NCI-H1092 treated with DMSO at 0.1 percent for 48 hours (cell line): ENCODE data around the gene PRPF38B.
"Not testable (repeated sequence)": the region's sequence is repeated elsewhere in the genome, so short reads cannot be mapped to it uniquely, and the experiment has no call there.

ENCODE experiments used
- DNase-seq: peaks from one replicate; lab custom pipeline; 2025; lab: John Stamatoyannopoulos, UW

Gene PRPF38B, protein sequence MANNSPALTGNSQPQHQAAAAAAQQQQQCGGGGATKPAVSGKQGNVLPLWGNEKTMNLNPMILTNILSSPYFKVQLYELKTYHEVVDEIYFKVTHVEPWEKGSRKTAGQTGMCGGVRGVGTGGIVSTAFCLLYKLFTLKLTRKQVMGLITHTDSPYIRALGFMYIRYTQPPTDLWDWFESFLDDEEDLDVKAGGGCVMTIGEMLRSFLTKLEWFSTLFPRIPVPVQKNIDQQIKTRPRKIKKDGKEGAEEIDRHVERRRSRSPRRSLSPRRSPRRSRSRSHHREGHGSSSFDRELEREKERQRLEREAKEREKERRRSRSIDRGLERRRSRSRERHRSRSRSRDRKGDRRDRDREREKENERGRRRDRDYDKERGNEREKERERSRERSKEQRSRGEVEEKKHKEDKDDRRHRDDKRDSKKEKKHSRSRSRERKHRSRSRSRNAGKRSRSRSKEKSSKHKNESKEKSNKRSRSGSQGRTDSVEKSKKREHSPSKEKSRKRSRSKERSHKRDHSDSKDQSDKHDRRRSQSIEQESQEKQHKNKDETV

DNA sequence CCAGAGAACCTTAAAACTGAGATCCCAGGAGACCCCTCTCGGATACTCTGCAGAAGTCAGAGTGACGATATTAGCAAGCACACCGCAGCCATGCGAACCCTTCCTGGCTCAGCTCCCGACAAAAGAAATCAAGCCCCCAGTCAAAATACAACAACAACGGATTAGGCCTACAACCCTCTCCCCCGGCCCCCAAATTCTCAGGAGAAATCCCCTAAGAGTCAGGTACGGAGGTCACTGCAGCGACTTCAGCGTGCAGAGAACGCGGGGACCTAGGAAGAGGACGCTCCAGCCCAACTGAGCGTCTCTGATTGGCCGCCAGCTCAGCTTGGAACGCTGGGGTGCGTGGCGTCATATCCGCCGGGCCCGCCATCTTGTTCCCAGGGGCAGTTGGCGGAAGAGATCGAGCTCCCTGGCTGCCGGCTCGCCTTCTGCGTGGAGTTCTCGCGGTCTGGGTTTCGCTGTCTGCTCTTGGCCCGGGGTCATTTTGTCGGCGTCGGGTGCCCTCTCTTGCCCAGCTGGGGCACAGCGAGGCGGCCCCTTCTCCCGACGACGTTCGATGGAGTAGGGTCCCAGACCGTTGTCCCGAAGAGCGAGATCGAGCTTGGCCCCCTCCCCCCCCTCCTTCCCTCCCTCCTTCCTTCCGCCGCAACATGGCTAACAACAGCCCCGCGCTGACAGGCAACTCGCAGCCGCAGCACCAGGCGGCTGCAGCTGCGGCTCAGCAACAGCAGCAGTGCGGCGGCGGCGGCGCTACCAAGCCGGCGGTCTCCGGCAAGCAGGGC is at the start of gene PRPF38B:
Gene PRPF38B, plus strand, starts transcription at position 369 of the 782 bp plus-strand sequence. Its CDS starts 282 bp downstream, at position 651.
- peak; percentile 93 for DNase-seq

DNA sequence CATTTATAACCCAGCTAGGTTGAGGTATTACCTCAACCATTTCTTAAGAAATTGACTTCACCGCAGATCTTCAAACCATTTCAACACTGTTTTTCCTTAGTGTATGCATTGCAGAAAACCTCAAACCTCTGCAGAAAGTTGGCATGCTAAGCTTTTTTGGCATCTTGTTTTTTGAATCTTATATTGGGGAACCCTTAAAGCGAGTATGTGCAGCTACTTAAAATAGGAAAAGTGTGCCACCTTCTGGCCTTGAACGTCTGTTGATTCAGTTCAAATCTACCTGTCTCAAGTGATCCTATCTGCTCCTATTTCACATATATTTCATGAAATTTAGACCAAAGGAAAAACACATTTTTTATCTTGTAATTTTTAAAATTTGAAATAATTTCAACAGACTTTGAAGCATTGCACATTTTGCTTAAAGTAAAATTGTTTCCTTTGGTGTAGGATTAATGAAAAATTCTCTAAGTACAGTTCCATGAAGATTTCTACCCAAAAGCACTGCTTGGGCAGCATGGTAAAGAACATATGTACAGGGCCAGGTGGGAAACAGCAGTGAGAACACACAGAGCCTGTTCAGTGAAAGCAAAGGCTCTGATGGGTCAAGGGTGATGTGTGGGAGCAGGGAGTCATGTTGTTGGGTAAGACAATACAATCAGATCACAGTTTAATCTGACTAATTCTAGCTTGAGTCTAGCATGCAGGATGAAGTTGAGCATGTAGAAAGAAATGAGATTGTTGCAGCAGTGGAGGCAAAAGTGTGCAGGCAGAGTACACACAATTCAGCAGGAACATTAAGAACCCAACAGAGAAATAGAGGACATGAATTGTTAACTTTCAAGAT is 48.4 kb upstream of the PRPF38B start:
- DNase-seq = peak; percentile 67

DNA sequence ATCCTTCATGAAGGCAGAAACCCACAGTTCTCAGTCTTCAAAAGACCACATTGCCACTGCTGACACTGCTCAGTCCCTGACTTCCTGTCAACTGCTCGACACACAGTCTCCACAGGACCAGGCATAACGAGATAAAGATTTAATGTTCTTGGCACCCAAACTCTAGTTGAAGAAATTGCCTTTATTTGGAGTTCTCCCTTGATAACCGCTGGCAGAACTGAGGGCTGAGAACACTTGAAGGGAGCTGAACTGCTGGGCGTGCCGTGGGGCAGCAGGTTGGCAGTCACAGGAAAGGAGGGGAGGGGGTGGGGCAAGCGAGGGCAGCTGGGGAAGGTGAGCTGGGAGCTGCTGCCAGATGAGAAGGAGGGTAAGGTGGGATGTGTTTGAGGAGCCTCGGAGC is 47.1 kb upstream of the PRPF38B start:
- no peak for DNase-seq

DNA sequence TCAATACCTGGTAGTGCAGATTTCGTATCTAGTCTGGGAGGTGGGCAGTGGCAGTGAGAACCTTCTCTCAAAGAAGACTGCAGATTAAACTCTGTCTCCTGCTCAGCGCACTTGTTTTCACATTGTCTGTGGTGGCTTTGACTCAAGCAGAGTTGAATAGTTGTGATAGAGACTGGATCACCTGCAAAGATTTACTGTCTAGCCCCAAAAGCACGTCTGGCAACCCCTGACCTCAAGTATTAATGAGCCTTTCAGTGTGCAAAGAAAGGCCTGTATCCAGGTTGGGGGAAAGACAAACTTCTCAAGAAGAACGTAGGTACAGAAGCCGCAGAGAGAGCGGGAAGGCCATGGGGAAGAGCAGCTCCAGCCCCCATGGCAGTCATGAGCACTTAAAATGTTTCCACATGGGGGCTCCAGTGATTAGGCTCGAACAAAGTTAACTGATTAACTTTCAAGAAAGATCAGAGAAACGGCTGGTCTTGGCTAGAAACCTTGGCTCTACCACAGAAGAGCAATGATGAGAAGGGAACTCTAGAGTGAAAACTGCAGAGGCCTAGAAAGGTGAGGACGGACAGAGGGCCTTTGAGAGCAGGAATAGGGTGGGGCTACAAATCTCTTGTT is 46.4 kb upstream of the PRPF38B start:
- no peak for DNase-seq

DNA sequence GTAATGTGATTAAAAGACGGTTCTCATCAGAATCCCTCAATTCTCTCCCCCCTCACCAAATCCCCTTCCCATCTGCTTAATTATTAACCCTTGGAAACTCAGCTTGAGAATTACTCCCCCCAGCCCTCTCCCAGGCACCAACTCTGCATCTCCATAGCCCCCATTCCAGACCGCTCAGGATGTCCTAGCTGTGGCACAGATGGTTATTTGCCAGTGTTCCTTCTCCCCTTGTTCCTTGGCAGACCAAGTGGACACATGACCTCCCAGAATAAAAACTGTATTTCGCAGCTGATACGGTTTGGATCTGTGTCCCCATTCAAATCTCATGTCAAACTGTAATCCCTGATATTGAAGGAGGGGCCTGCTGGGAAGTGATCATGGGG is 45.9 kb upstream of the PRPF38B start:
- no peak for DNase-seq

DNA sequence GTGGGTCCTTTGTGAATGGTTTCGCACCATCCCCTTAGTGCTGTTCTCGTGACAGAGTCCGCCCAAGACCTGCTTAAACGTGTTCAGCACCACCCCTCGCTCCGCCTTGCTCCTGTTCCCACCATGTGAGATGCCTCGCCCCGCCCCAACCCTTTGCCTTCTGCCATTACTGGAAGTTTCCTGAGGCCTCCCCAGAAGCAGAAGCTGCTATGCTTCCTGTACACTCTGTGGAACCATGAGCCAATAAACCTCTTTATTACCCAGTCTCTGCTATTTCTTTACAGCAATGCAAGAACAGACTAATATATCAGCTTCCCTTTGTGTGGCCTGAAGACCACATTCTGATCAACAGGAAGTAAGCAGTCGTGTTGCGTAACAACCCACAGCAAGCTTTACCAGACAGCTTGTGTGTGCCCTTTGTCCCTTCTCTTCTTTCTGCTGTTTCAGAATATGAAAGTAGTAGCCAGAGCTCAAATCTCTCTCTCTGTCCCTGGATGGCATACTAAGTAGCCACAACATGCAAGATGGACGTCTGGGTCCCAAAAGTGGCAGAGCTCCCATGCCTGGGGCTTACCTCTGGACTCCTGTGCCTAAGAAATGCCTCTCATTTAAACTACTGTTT is 45.4 kb upstream of the PRPF38B start:
- DNase-seq = no peak

DNA sequence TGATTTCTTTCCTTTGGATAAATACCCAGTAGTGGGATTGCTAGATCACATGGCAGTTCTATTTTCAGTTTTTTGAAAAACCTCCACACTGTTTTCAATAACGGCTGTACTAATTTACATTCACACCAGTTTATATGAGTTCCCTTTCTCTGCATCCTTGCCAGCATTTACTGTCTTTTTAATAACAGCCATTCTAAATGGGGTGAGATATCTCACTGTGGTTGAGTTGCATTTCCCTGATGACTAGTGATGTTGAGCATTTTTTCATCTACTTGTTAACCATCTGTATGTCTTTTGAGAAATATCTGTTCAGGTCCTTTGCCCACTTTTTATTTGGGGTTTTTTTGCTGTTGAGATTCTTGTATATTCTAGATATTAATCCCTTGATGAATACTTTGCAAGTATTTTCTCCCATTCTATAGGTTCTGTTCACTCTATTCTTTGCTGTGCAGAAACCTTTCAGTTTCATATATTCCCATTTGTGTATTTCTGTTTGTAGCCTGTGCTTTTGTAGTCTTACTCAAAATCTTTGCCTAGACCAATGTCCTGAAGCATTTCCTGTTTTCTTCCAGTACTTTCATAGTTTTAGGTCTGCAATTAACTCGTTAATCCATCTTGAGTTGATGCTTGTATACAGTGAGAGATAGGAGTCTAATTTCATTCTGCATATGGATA is 38.5 kb upstream of the PRPF38B start:
- DNase-seq = no peak

DNA sequence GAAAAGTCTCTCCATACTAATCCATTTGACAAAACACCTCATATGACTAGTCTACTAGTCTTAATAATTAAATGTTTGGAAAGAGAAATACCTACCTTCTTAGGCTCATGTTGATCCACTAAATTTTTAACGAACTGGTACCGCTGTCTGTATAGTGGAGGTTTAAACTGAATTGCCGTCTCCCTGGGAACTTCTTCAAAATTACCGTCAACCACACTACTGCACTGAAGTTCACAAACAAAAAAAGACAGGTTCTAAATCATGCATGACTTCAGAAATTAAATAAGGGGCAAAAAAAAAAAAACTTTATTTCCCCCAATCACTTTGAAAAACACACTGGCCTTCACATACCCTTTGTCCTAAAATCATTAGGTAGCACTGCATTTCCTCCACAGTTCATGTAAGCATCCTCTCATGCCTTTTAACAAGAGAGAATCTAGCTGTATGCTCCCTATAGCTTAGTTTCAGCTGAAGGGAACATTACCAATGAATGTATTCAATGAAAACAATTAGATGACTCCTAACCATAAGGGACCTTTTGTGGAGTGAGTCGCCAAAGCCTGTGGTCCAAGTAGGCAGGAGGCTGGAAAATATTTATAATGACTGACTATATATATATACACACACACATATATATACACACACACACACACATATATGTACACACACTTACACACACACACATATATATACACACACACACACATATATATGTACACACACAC is 34.6 kb upstream of the PRPF38B start:
- DNase-seq = no peak

DNA sequence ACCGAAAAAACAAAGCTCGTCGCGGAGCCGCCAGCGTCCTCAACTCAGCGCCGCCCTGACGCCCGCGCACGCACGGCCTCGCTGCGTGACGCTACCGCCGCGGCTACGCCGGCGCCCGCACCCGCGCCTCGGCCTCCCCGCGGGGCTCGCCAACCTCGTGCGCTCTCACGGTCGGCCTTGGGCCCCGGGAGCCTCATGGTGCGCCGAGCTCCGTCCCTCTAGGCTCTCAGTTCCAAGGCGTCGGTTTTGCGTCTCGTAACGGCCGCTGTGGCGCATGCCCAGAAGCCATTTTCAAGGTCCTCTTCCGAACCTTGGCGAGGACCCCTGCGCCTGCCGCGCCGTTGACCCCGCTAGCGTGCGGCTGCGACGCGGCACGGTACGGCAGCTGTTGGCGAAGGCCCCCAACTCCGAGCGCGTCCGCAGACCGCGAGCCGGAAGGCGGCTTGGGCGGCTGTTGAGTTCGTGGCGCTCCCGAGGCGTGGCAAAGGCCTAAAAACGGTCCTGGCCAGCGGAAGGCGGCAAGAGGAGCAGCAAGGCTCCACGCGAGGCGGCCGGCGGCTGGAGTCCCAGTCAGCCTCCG is 31.0 kb upstream of the PRPF38B start, which contains the start of gene HENMT1:
Gene HENMT1, minus strand, starts transcription at position 64 of the 580 bp plus-strand sequence. CDS start 1,209 bp downstream, outside the sequence.
- peak; percentile 60 for DNase-seq

DNA sequence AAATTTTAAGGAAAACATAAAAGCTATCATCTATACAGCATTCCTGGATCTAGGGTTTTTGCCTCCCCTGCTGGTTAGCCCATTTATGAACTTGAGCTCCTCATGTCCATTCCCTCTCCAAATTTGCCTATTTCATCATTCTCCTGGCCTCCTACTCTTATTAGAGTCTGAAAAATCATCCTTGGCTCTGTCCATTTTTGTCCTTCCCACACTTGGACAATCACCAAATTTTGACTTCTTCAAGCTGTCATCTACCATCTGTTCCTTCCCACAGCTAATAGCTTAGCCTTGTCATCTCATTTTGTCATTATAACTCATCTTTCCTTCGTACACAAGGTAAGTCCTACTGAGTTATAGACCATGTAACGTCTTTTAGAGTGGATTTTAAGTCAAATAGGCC is 29.0 kb upstream of the PRPF38B start:
- no peak for DNase-seq

DNA sequence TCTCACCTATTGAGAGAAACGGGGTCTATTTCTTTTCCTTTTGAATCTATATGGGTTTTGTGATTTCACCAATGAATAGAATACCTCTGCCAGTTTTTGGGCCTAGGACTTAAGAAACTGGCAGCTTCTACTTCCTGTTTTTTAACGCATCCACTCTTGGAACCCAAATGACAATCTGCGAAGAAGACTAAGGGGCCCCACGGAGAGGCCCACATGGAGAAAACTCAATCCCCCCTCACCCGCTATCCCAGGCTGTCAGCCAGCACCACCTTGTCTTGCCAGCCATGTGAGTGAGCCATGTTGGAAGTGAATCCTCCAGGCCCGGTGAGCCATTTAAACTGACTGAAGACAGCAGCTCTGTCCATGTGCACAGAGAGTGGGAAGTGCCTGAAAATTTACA is 27.6 kb upstream of the PRPF38B start:
- DNase-seq = no peak

DNA sequence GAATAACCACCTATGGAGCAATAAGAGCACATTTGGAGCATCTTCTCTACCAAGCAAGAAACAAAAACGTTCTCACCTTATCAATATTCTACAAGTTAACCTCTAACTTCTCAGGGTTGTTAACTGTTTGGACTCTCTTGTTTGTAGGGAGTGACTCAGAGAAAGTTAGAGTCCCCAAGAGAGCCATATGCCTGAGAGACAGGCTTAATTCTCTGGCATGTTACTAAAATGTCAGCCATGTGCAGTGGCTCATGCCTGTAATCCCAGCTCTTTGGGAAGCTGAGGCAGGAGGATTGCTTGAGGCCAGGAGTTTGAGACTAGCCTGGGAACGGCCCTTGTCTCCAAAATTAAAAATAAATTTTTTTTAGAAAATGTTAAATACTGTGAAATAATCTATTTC is 27.0 kb upstream of the PRPF38B start:
- no peak for DNase-seq

DNA sequence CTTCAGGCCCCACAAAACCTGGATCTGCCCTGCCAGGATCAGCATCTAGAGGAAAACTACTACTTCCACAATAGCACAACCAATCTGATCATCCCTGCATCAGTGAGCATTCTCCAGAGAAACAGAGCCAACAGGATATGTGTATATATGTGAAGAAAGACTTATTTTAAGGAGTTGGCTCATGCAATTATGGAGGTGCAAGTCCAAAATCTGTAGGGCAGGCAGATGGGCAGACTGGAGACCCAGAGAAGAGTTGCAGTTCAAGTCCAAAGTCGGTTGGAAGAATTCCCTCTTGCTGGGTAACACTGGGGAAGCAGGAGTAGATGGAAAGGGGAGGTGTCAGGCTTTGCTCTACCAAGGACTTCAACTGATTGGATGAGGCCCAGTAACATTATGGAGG is 26.3 kb upstream of the PRPF38B start:
- DNase-seq = no peak

DNA sequence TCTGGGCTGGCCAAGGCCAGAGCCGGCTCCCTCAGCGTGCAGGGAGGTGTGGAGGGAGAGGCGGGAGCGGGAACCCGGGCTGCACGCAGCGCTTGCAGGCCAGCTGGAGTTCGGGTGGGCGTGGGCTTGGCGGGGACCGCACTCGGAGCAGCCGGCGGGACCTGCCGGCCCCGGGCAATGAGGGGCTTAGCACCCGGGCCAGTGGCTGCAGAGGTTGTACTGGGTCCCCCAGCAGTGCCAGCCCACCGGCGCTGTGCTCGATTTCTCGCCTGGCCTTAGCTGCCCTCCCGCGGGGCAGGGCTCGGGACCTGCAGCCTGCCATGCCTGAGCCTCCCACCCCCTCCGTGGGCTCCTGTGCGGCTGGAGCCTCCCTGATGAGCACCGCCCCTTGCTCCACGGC is 24.7 kb upstream of the PRPF38B start:
- DNase-seq = not testable (repeated sequence)

DNA sequence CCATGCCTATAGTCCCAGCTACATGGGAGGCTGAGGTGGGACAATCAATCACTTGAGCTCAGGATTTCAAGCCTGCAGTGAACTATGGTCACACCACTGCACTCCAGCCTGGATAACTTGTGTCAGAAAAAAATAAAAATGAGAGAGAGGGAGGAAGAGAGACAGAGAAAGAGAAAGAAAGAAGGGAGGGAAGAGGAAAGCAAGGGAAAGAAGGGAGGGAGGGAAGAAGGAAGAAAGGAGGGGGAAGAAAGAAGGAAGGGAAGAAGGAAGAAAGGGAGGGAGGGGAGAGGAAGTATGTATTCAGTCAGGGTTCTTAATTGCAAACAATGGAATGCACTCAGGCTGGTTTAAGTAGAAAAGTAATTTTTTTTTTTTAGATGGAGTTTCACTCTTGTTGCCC is 23.3 kb upstream of the PRPF38B start:
- no peak for DNase-seq

DNA sequence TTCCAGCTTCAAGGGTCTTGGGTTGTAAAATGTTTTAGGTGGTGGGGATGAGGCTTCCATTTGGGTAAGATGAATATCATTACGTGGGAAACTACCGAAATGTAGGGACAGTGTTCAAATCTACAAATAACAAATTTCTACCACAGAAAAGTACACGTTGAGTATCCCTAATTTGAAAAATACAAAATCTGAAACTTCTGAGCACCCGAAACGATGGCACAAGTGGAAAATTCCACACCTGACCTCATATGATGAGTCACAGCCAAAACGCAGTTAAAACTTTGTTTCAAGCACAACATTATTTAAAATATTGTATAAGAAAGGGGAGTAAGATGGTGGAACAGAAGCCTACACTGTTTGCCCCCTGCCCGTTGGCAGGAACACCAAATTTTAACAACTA is 22.4 kb upstream of the PRPF38B start:
- DNase-seq = no peak

DNA sequence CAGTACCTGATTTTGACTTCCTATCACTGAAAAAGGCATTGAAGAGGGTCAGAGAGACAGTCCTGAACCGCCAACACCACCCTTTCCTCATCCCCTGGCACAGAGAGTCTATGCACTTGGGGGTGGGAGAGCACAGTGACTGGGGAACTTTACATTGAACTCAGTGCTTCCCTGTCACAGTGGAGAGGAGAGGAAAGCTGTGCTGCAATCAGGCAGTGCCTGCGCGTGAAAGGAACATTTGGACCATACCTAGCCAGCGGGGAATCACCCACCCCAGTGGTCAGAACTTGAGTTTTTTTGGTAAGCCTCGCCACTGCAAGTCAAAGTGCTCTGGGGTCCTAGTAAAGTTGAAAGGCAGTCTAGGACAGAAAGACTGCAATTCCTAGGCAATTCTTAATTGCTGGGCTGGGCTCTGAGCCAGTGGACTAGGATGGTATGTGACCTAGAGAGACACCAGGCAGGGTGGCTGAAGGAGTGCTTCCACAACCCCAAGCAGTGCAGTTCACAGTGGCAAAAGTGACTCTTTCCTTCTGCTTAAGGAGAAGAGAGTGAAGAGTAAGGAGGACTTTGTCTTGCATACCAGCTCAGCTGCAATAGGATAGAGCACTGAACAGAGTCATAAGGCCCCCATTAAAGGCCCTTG is 21.9 kb upstream of the PRPF38B start:
- no peak for DNase-seq

DNA sequence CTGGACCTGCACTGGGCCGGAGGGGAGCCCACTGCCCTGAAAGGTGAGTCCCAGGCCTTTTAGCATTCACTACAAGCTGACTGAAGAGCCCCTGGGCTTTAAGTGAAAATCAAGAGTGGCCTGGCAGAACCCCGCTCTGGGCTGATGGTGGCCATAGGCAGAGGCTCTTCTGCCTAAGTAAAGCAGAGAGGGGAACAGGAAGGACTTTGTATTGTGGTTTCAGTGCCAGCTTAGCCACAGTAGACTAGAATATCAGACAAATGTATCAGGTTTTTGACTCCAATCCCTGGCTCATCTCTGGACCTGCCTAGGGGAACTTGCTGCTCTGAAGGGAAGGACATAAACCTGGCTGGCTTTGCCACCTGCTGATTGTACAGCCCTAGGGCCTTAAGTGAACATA is 21.0 kb upstream of the PRPF38B start:
- DNase-seq = no peak

DNA sequence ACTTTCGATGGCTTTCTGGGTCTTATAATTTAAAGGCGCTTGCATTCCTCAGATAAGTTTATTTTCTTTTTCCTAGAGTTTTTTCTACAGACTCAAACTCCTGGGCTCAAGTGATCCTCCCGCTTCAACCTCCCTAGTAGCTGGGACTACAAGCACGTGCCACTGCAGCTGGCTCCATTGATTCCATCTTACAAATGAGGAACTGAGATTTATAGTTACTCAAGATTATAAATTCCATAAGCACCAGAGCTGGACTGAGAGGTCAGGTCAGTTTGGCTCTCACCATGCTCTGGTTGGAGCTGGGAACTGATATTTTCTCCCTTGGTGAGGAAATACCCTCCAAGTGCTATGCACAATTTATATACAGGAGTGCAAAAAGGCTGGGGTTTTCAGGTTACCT is 13.4 kb upstream of the PRPF38B start:
- no peak for DNase-seq
